IMR-90 (cell line): Measurements from ENCODE around the gene SLC15A1. TPM values are rescaled to one million over a fixed set of nuclear protein-coding genes. Genes with fewer than 3 reads are reported as not detected.

Experiments
- ATAC-seq: fragments of 200-7000 bp; cut with Tn5 transposase; 2 replicates; pipeline ENCODE4 v1.9.1; 2020; ENCODE audit warnings: low read depth, mild to moderate bottlenecking, moderate library complexity
- BruUV-seq: library from RNA; stranded (reverse); fragments of 400-500 nt; replicated peaks from 2 replicates; lab custom pipeline; 2021; lab: Mats Ljungman, UMichigan
- CTCF ChIA-PET: fragments of 300-600 bp; formaldehyde crosslinking; extraction: SDS; loops from one replicate; lab custom pipeline; 2021; ENCODE audit warnings: antibody characterized with exemption; lab: Yijun Ruan, JAX
- POLR2A ChIA-PET: fragments of 300-600 bp; sonication (Branson Sonifier 250); formaldehyde crosslinking; loops from one replicate; lab custom pipeline; 2022; ENCODE audit warnings: antibody characterized with exemption; ENCODE audit not compliant: unreplicated experiment; lab: Charles Lee
- DNase-seq: peaks from one replicate; pipeline ENCODE4 v3.0.0; 2013
- H2AFZ ChIP-seq: replicated peaks from 2 replicates; pipeline ENCODE3; 2013; ENCODE audit warnings: low read length, mild to moderate bottlenecking; ENCODE audit not compliant: poor library complexity
- H2AK5ac ChIP-seq: 2 replicates; pipeline ENCODE4 v1.6.1; 2013; ENCODE audit warnings: low read depth, low read length, inconsistent platforms
- H2AK9ac ChIP-seq: replicated peaks from 2 replicates; pipeline ENCODE3; 2013; ENCODE audit warnings: mild to moderate bottlenecking, low read depth, low read length, moderate library complexity; ENCODE audit not compliant: poor library complexity
- H2BK120ac ChIP-seq: 2 replicates; pipeline ENCODE4 v1.6.1; 2013; ENCODE audit warnings: low read depth, low read length, inconsistent platforms
- H2BK15ac ChIP-seq: 3 replicates; pipeline ENCODE4 v1.6.1; 2013; ENCODE audit warnings: low read depth, low read length, inconsistent platforms
- H2BK20ac ChIP-seq: 2 replicates; pipeline ENCODE4 v1.6.1; 2013; ENCODE audit warnings: low read depth, mild to moderate bottlenecking, inconsistent platforms, low read length, moderate library complexity
- H2BK5ac ChIP-seq: 2 replicates; pipeline ENCODE4 v1.6.1; 2013; ENCODE audit warnings: mild to moderate bottlenecking, low read depth, low read length, inconsistent platforms; ENCODE audit not compliant: poor library complexity, severe bottlenecking
- H3K14ac ChIP-seq: replicated peaks from 2 replicates; pipeline ENCODE4 v1.6.1; 2013; ENCODE audit warnings: low read depth, low read length, inconsistent platforms
- H3K18ac ChIP-seq: 2 replicates; pipeline ENCODE4 v1.6.1; 2013; ENCODE audit warnings: low read depth, low read length, control low read depth
- H3K23ac ChIP-seq: 2 replicates; pipeline ENCODE4 v1.6.1; 2013; ENCODE audit warnings: low read depth, low read length, inconsistent platforms
- H3K27ac ChIP-seq: 2 replicates; pipeline ENCODE4 v1.5.1; 2013; ENCODE audit warnings: mild to moderate bottlenecking, control low read depth, low read length; ENCODE audit not compliant: insufficient read depth
- H3K27me3 ChIP-seq: 2 replicates; pipeline ENCODE4 v1.6.1; 2013; ENCODE audit warnings: low read length; ENCODE audit not compliant: control insufficient read depth, insufficient read depth
- H3K36me3 ChIP-seq: 2 replicates; pipeline ENCODE4 v1.6.1; 2013; ENCODE audit warnings: low read length, mixed read lengths; ENCODE audit not compliant: control insufficient read depth, insufficient read depth
- H3K4ac ChIP-seq: 2 replicates; pipeline ENCODE4 v1.6.1; 2013; ENCODE audit warnings: low read depth, low read length, inconsistent platforms
- H3K4me1 ChIP-seq: 2 replicates; pipeline ENCODE4 v1.6.1; 2013; ENCODE audit warnings: low read length, mixed read lengths; ENCODE audit not compliant: control insufficient read depth, insufficient read depth
- H3K4me2 ChIP-seq: 2 replicates; pipeline ENCODE4 v1.6.1; 2013; ENCODE audit warnings: low read depth, mild to moderate bottlenecking, control low read depth, low read length, moderate library complexity
- H3K4me3 ChIP-seq: 2 replicates; pipeline ENCODE4 v1.5.1; 2013; ENCODE audit warnings: low read depth, mild to moderate bottlenecking, control low read depth, low read length, moderate library complexity; ENCODE audit not compliant: insufficient read depth
- H3K56ac ChIP-seq: 2 replicates; pipeline ENCODE4 v1.6.1; 2013; ENCODE audit warnings: low read length, inconsistent platforms; ENCODE audit not compliant: insufficient read depth; ENCODE audit errors: extremely low read depth
- H3K79me1 ChIP-seq, 2 experiments: 2 replicates each; pipeline ENCODE4 v1.6.1; 2013; ENCODE audit warnings: low read length in 2 of 2, inconsistent platforms in 1 of 2, low read depth in 1 of 2
- H3K9ac ChIP-seq: 2 replicates; pipeline ENCODE4 v1.6.1; 2013; ENCODE audit warnings: low read depth, low read length, control low read depth
- H3K9me1 ChIP-seq: 2 replicates; pipeline ENCODE4 v1.6.1; 2013; ENCODE audit warnings: low read length, inconsistent platforms; ENCODE audit not compliant: insufficient read depth
- H3K9me3 ChIP-seq: 2 replicates; pipeline ENCODE4 v1.6.1; 2013; ENCODE audit warnings: low read length; ENCODE audit not compliant: control insufficient read depth, insufficient read depth
- H4K20me1 ChIP-seq: 2 replicates; pipeline ENCODE4 v1.6.1; 2013; ENCODE audit warnings: low read length, inconsistent platforms; ENCODE audit not compliant: insufficient read depth
- H4K5ac ChIP-seq: 2 replicates; pipeline ENCODE4 v1.6.1; 2013; ENCODE audit warnings: mild to moderate bottlenecking, low read depth, low read length, control low read depth
- H4K8ac ChIP-seq, 2 experiments: 2 replicates each; pipeline ENCODE4 v1.6.1; 2013; ENCODE audit warnings: low read depth in 2 of 2, low read length in 2 of 2, control low read depth in 1 of 2, inconsistent platforms in 1 of 2
- H4K91ac ChIP-seq: 2 replicates; pipeline ENCODE4 v1.6.1; 2013; ENCODE audit warnings: low read depth, low read length, inconsistent platforms; ENCODE audit not compliant: insufficient read depth
- BHLHE40 ChIP-seq: fragments of 150-350 bp; IDR thresholded peaks from 2 replicates; pipeline ENCODE4 v1.6.1; 2016; ENCODE audit warnings: mild to moderate bottlenecking, low read depth, low read length
- CEBPB ChIP-seq: IDR thresholded peaks from 2 replicates; pipeline ENCODE4 v1.6.1; 2012; ENCODE audit warnings: low read depth, low read length, improper control_type of control experiment
- CHD1 ChIP-seq: IDR thresholded peaks from 2 replicates; pipeline ENCODE4 v1.6.1; 2012; ENCODE audit warnings: low read depth, low read length, improper control_type of control experiment
- CTCF ChIP-seq: conservative IDR thresholded peaks from 2 replicates; pipeline ENCODE4 v1.5.1; 2012; ENCODE audit warnings: mild to moderate bottlenecking, low read depth, low read length, improper control_type of control experiment
- ELK1 ChIP-seq: fragments of 150-350 bp; IDR thresholded peaks from 2 replicates; pipeline ENCODE4 v1.6.1; 2016; ENCODE audit warnings: low read depth, mild to moderate bottlenecking, low read length, moderate library complexity, borderline replicate concordance
- FOS ChIP-seq: fragments of 150-350 bp; IDR thresholded peaks from 2 replicates; pipeline ENCODE4 v1.6.1; 2016; ENCODE audit warnings: low read depth, low read length
- MAZ ChIP-seq: IDR thresholded peaks from 2 replicates; pipeline ENCODE4 v1.6.1; 2012; ENCODE audit warnings: low read depth, mild to moderate bottlenecking, low read length, improper control_type of control experiment, moderate library complexity, borderline replicate concordance
- MXI1 ChIP-seq: IDR thresholded peaks from 2 replicates; pipeline ENCODE4 v1.6.1; 2012; ENCODE audit warnings: low read depth, mild to moderate bottlenecking, low read length, moderate library complexity, borderline replicate concordance
- RAD21 ChIP-seq: IDR thresholded peaks from 2 replicates; pipeline ENCODE4 v1.6.1; 2012; ENCODE audit warnings: low read length, improper control_type of control experiment
- RCOR1 ChIP-seq: IDR thresholded peaks from 2 replicates; pipeline ENCODE4 v1.6.1; 2012; ENCODE audit warnings: mild to moderate bottlenecking, low read length, improper control_type of control experiment; ENCODE audit not compliant: insufficient replicate concordance
- SMC3 ChIP-seq: fragments of 150-350 bp; IDR thresholded peaks from 2 replicates; pipeline ENCODE4 v1.6.1; 2016; ENCODE audit warnings: low read depth, mild to moderate bottlenecking, antibody characterized with exemption, low read length, moderate library complexity
- USF2 ChIP-seq: fragments of 150-350 bp; IDR thresholded peaks from 2 replicates; pipeline ENCODE4 v1.6.1; 2017; ENCODE audit warnings: mild to moderate bottlenecking, antibody characterized with exemption, low read length, low read depth
- WGBS, 2 experiments: methylation state at CpG; one replicate each; pipeline versions ENCODE4 v1.1.5 to v1.1.7; 2013; ENCODE audit warnings: missing lambda C conversion rate in 2 of 2; ENCODE audit not compliant: insufficient read length in 1 of 2; ENCODE audit errors: extremely low coverage in 2 of 2; 5-methylcytosine and 5-hydroxymethylcytosine counted together
- dilution Hi-C: fragments of 300-500 bp; cut with HindIII; formaldehyde crosslinking; loops from one replicate; pipeline ENCODE4 v1.14.3; 2018; ENCODE audit warnings: low sequenced_read_pairs; ENCODE audit not compliant: unreplicated experiment
- in situ Hi-C: fragments of 300-500 bp; cut with MboI; formaldehyde crosslinking; loops from 3 replicates; pipeline ENCODE4 v1.14.3; 2019; ENCODE audit warnings: low sequenced_read_pairs, inconsistent platforms, mixed read lengths
- intact Hi-C: fragments of 100-400 bp; cut with micrococcal nuclease; formaldehyde crosslinking; loops from 2 replicates; pipeline ENCODE4 v1.10.0; 2022
- polyA plus RNA-seq, 3 experiments: library from polyadenylated mRNA; depleted of rRNA; stranded (reverse); fragments of >200 nt; gene quantifications; 2 replicates each; pipeline ENCODE4 v1.2.3, GENCODE V29; 2012; ENCODE audit warnings: low replicate concordance in 1 of 3
- total RNA-seq: library from RNA; depleted of rRNA; stranded (reverse); fragments of >200 nt; gene quantifications from 2 replicates; pipeline ENCODE4 v1.2.3, GENCODE V29; 2012

The SLC15A1 gene
- total and polyA plus RNA-seq, 2 of the 4 experiments (the other 2 are of a cell fraction): not detected

GRCh38 chr13:98779695-98780094, 27.2 kb upstream of the SLC15A1 start:
- TF ChIP-seq MXI1 (no peak), CTCF (no peak), RCOR1 (no peak), MAZ (no peak), CEBPB (no peak), BHLHE40 (no peak), SMC3 (no peak), RAD21 (no peak), USF2 (no peak), ELK1 (no peak), CHD1 (no peak), FOS (no peak)
- Histone ChIP-seq H4K20me1 (no peaks in the 10 kb centered on the region), H3K4me3 (no peak overlapping the region), H3K14ac (no peak overlapping the region), H3K79me1 (no peaks in the 10 kb centered on the region), H3K4me2 (no peak overlapping the region), H2AK5ac (no peak overlapping the region), H3K27ac (no peak overlapping the region), H3K18ac (no peak overlapping the region), H3K36me3 (no peaks in the 10 kb centered on the region), H3K9me1 (no peaks in the 10 kb centered on the region; the same call in none of the 2 replicates), H2BK120ac (no peak overlapping the region), H4K5ac (no peak overlapping the region), H2BK15ac (no peak overlapping the region), H3K27me3 (peaks cover 19% of the 10 kb centered on the region), H3K4me1 (peaks cover 2% of the 10 kb centered on the region), H3K23ac (no peak overlapping the region), H3K9me3 (no peaks in the 10 kb centered on the region; the same call in 1 of the 2 replicates), H3K56ac (no peak overlapping the region), H2AK9ac (no peak overlapping the region), H3K4ac (no peak overlapping the region), H4K91ac (no peak overlapping the region), H2AFZ (no peak overlapping the region), H2BK20ac (no peak overlapping the region), H4K8ac (no peak overlapping the region), H3K9ac (no peak overlapping the region), H2BK5ac (no peak overlapping the region)
- ChIA-PET CTCF (no interaction called here), POLR2A (no interaction called here)
- in situ Hi-C loops: no loop called here
- DNase-seq: no peak
- intact Hi-C loops: no loop called here
- dilution Hi-C loops: no loop called here
- BruUV-seq: no TSS peak
- 43% methylated on average over 1 of the region's 1 CpG; no CpG with 5 or more reads in 1 of the 2 experiments for WGBS, 2 experiments
- ATAC-seq: no peak
